Erythroblast (primary cell): Measurements from ENCODE around the gene DISC1.

Source experiments
- GATA1 ChIP-seq: IDR thresholded peaks from 2 replicates; pipeline ENCODE4 v1.6.1; 2011; ENCODE audit warnings: low read depth, mild to moderate bottlenecking, control low read depth, low read length, moderate library complexity
- POLR2A ChIP-seq: IDR thresholded peaks from 2 replicates; pipeline ENCODE4 v1.6.1; 2011; ENCODE audit warnings: mild to moderate bottlenecking, low read length

DNA sequence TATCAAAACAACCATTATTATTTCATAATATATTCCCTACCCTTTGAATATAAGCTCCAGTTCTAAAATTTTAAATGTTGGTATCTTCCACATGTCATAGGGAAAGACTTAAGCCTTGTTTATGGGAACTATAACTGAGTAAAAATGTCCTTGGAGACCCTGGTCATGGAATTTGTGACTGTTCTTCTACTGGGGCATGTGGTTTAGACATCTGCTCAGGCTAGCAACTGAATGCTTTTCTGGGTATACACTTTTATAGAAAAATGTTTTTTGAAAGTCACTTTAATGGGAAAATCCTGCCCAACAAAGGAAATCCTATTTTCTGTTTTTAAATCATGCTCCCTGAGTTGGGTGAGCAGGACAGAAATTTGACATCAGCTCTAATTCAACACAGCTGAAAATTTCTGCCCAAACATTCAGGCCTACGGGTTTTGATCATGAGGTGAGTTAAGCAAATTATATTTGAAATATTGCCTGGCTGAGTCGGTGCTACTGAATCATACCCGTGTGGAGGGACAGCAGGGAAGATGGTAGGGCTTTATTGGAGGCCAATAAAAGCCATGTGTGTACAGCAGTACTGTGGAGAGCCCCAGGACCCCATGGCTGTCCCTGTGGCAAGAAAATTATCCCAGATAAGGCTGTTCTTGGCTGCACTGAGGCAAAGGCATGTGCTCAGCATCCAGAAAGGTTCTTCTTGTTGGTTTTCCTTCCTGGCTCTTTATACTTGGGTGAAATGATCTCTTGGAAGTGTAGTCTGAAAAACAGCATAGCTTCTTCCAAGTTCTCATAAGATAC lies 391.8 kb downstream of the DISC1 start:
- TF ChIP-seq POLR2A: no peak
- no peak for TF ChIP-seq GATA1
